ENCODE results near the gene GLIS1. TPM values are rescaled to one million over a fixed set of nuclear protein-coding genes. Genes with fewer than 3 reads are reported as not detected.

Gene GLIS1
- polyA plus RNA-seq, 1 donor from 2014 or later: not detected

GRCh38 chr1:53765657-53766056, 26.7 kb upstream of the GLIS1 start:
- Histone ChIP-seq H3K4me2 (ENCODE audit: low read length) (no peak overlapping the region), H2AFZ (ENCODE audit: low read depth, low read length) (no peak overlapping the region), H3F3A (ENCODE audit: insufficient read depth, low read length, poor library complexity, severe bottlenecking) (no peaks in the 10 kb centered on the region), H4K20me1 (ENCODE audit: insufficient read depth) (no peaks in the 10 kb centered on the region), H3K9ac (ENCODE audit: low read length) (no peak overlapping the region), H3K9me2 (ENCODE audit: insufficient read depth, low read length) (no peaks in the 10 kb centered on the region), H3K79me2 (replicated peaks; ENCODE audit: insufficient read depth, low read length) (no peaks in the 10 kb centered on the region), H3K4me3 (ENCODE audit: low read length) (no peak overlapping the region), H3K9me3 (ENCODE audit: low read length) (no peaks in the 10 kb centered on the region), H3K27ac (ENCODE audit: low read length) (no peak overlapping the region), H3K36me3 (ENCODE audit: insufficient read depth, low read length) (no peaks in the 10 kb centered on the region), H3K27me3 (ENCODE audit: insufficient read depth, low read depth, low read length) (no peaks in the 10 kb centered on the region)
- TF ChIP-seq, protein P1, sequence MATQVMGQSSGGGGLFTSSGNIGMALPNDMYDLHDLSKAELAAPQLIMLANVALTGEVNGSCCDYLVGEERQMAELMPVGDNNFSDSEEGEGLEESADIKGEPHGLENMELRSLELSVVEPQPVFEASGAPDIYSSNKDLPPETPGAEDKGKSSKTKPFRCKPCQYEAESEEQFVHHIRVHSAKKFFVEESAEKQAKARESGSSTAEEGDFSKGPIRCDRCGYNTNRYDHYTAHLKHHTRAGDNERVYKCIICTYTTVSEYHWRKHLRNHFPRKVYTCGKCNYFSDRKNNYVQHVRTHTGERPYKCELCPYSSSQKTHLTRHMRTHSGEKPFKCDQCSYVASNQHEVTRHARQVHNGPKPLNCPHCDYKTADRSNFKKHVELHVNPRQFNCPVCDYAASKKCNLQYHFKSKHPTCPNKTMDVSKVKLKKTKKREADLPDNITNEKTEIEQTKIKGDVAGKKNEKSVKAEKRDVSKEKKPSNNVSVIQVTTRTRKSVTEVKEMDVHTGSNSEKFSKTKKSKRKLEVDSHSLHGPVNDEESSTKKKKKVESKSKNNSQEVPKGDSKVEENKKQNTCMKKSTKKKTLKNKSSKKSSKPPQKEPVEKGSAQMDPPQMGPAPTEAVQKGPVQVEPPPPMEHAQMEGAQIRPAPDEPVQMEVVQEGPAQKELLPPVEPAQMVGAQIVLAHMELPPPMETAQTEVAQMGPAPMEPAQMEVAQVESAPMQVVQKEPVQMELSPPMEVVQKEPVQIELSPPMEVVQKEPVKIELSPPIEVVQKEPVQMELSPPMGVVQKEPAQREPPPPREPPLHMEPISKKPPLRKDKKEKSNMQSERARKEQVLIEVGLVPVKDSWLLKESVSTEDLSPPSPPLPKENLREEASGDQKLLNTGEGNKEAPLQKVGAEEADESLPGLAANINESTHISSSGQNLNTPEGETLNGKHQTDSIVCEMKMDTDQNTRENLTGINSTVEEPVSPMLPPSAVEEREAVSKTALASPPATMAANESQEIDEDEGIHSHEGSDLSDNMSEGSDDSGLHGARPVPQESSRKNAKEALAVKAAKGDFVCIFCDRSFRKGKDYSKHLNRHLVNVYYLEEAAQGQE (IDR thresholded peaks at IDR 0.05; ENCODE audit: borderline replicate concordance): no peak
- TF ChIP-seq RAD21 (conservative IDR thresholded peaks at IDR 0.05) (no peak), TAF1 (IDR thresholded peaks at IDR 0.05; ENCODE audit: low read depth) (no peak), EP300 (conservative IDR thresholded peaks at IDR 0.05; ENCODE audit: poor library complexity, severe bottlenecking) (no peak), EZH2 (IDR thresholded peaks at IDR 0.05; ENCODE audit: borderline replicate concordance, insufficient read depth, low read length, poor library complexity, severe bottlenecking) (no peak), POLR2AphosphoS5 (IDR thresholded peaks at IDR 0.05) (no peak), MXI1 (conservative IDR thresholded peaks at IDR 0.05; ENCODE audit: poor library complexity, severe bottlenecking) (no peak), SMC3 (conservative IDR thresholded peaks at IDR 0.05; ENCODE audit: poor library complexity) (no peak)
- TF ChIP-seq, protein P2, sequence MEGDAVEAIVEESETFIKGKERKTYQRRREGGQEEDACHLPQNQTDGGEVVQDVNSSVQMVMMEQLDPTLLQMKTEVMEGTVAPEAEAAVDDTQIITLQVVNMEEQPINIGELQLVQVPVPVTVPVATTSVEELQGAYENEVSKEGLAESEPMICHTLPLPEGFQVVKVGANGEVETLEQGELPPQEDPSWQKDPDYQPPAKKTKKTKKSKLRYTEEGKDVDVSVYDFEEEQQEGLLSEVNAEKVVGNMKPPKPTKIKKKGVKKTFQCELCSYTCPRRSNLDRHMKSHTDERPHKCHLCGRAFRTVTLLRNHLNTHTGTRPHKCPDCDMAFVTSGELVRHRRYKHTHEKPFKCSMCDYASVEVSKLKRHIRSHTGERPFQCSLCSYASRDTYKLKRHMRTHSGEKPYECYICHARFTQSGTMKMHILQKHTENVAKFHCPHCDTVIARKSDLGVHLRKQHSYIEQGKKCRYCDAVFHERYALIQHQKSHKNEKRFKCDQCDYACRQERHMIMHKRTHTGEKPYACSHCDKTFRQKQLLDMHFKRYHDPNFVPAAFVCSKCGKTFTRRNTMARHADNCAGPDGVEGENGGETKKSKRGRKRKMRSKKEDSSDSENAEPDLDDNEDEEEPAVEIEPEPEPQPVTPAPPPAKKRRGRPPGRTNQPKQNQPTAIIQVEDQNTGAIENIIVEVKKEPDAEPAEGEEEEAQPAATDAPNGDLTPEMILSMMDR (IDR thresholded peaks at IDR 0.05; ENCODE audit: poor library complexity, severe bottlenecking): no peak

GRCh38 chr1:53763911-53764310, 24.9 kb upstream of the GLIS1 start:
- no peaks in the 10 kb centered on the region for H3K79me2 ChIP-seq (replicated peaks; ENCODE audit: insufficient read depth, low read length)
- H3K27ac ChIP-seq (ENCODE audit: low read length): no peak overlapping the region
- no peaks in the 10 kb centered on the region for H3K9me2 ChIP-seq (ENCODE audit: insufficient read depth, low read length)
- no peaks in the 10 kb centered on the region for H3K27me3 ChIP-seq (ENCODE audit: insufficient read depth, low read depth, low read length)
- TF ChIP-seq TAF1 (IDR thresholded peaks at IDR 0.05; ENCODE audit: low read depth) (no peak), EZH2 (IDR thresholded peaks at IDR 0.05; ENCODE audit: borderline replicate concordance, insufficient read depth, low read length, poor library complexity, severe bottlenecking) (no peak), RAD21 (conservative IDR thresholded peaks at IDR 0.05) (no peak)
- H3K4me3 ChIP-seq (ENCODE audit: low read length): no peak overlapping the region
- H4K20me1 ChIP-seq (ENCODE audit: insufficient read depth): no peaks in the 10 kb centered on the region
- no peak overlapping the region for H3K9ac ChIP-seq (ENCODE audit: low read length)
- H3F3A ChIP-seq (ENCODE audit: insufficient read depth, low read length, poor library complexity, severe bottlenecking): no peaks in the 10 kb centered on the region
- H2AFZ ChIP-seq (ENCODE audit: low read depth, low read length): no peak overlapping the region
- H3K36me3 ChIP-seq (ENCODE audit: insufficient read depth, low read length): no peaks in the 10 kb centered on the region
- H3K9me3 ChIP-seq (ENCODE audit: low read length): no peaks in the 10 kb centered on the region
- no peak overlapping the region for H3K4me2 ChIP-seq (ENCODE audit: low read length)

- H3K9me3 ChIP-seq (ENCODE audit: low read length): no peaks in the 10 kb centered on the region
- no peaks in the 10 kb centered on the region for H3K9me2 ChIP-seq (ENCODE audit: insufficient read depth, low read length)
- H3K36me3 ChIP-seq (ENCODE audit: insufficient read depth, low read length): no peaks in the 10 kb centered on the region
- no peaks in the 10 kb centered on the region for H4K20me1 ChIP-seq (ENCODE audit: insufficient read depth)
- H3K4me2 ChIP-seq (ENCODE audit: low read length): no peak overlapping the region
- H3K27me3 ChIP-seq (ENCODE audit: insufficient read depth, low read depth, low read length): no peaks in the 10 kb centered on the region
- H3F3A ChIP-seq (ENCODE audit: insufficient read depth, low read length, poor library complexity, severe bottlenecking): no peaks in the 10 kb centered on the region
- TF ChIP-seq MXI1 (conservative IDR thresholded peaks at IDR 0.05; ENCODE audit: poor library complexity, severe bottlenecking) (no peak), TAF1 (IDR thresholded peaks at IDR 0.05; ENCODE audit: low read depth) (no peak), RAD21 (conservative IDR thresholded peaks at IDR 0.05) (no peak), EZH2 (IDR thresholded peaks at IDR 0.05; ENCODE audit: borderline replicate concordance, insufficient read depth, low read length, poor library complexity, severe bottlenecking) (no peak), SMC3 (conservative IDR thresholded peaks at IDR 0.05; ENCODE audit: poor library complexity) (no peak), POLR2AphosphoS5 (IDR thresholded peaks at IDR 0.05) (no peak), EP300 (conservative IDR thresholded peaks at IDR 0.05; ENCODE audit: poor library complexity, severe bottlenecking) (no peak)
- TF ChIP-seq, protein P2 (IDR thresholded peaks at IDR 0.05; ENCODE audit: poor library complexity, severe bottlenecking): no peak
- TF ChIP-seq, protein P1 (IDR thresholded peaks at IDR 0.05; ENCODE audit: borderline replicate concordance): no peak
- no peak overlapping the region for H3K27ac ChIP-seq (ENCODE audit: low read length)
- H3K4me3 ChIP-seq (ENCODE audit: low read length): no peak overlapping the region
- H3K9ac ChIP-seq (ENCODE audit: low read length): no peak overlapping the region
- H3K79me2 ChIP-seq (replicated peaks; ENCODE audit: insufficient read depth, low read length): no peaks in the 10 kb centered on the region
- H2AFZ ChIP-seq (ENCODE audit: low read depth, low read length): no peak overlapping the region
Observed at GRCh38 chr1:53763461-53763860, 24.5 kb upstream of the GLIS1 start.

Data from neural cell (in vitro differentiated cells).